Body of pancreas (tissue), 4 donors: ENCODE measurements around the gene SLC39A7. TPM values are rescaled to one million over a fixed set of nuclear protein-coding genes. Genes with fewer than 3 reads are reported as not detected.

Experiments used
- ATAC-seq: fragments of 150-250 bp; one replicate; pipeline ENCODE4 v1.9.1; 2016
- DNase-seq, 4 donors: peaks; one replicate each; pipeline ENCODE4 v3.0.0-alpha.2; 2019
- H3K27ac ChIP-seq, 4 donors: fragments of 200-600 bp; sonication (generic); 1 replicate in 3 of 4; 2 replicates in 1 of 4; pipeline versions ENCODE4 v1.5.1 to v1.6.1; 2016 to 2019; ENCODE audit warnings: mild to moderate bottlenecking in 1 of 4, mixed read lengths in 1 of 4, moderate library complexity in 1 of 4
- H3K27me3 ChIP-seq, 2 donors: fragments of 200-600 bp; sonication (generic); one replicate each; pipeline ENCODE4 v1.6.0; 2016; ENCODE audit warnings: mild to moderate bottlenecking in 1 of 2
- H3K36me3 ChIP-seq, 2 donors: fragments of 200-600 bp; sonication (generic); replicated peaks in 1 of 2; 2 replicates each; pipeline ENCODE4 v1.5.1; 2016; ENCODE audit warnings: low read depth in 2 of 2; ENCODE audit not compliant: insufficient read depth in 1 of 2
- H3K4me1 ChIP-seq: fragments of 200-600 bp; sonication (generic); one replicate; pipeline ENCODE4 v1.6.0; 2016
- H3K4me3 ChIP-seq, 2 donors: fragments of 200-600 bp; sonication (generic); 1 replicate in 1 of 2; 2 replicates in 1 of 2; pipeline ENCODE4 v1.5.1; 2016 to 2019
- H3K9me3 ChIP-seq, 3 donors: fragments of 200-600 bp; sonication (generic); 1 replicate in 2 of 3; 2 replicates in 1 of 3; pipeline ENCODE4 v1.5.1; 2016
- POLR2A ChIP-seq, 3 donors: fragments of 450-650 bp; IDR thresholded peaks; one replicate each; pipeline ENCODE4 v1.6.1; 2016; ENCODE audit warnings: antibody characterized with exemption in 3 of 3, mild to moderate bottlenecking in 2 of 3
- WGBS, 2 donors: methylation state at CpG; one replicate each; pipeline ENCODE4 v1.1.5; 2017; 5-methylcytosine and 5-hydroxymethylcytosine counted together
- intact Hi-C: fragments of 100-400 bp; cut with DNase I; formaldehyde crosslinking; loops from one replicate; pipeline ENCODE4 v1.15.1; 2023
- total RNA-seq, 2 donors: library from RNA; depleted of rRNA; stranded (reverse); fragments of >200 nt; gene quantifications; one replicate each; pipeline ENCODE4 v1.1.0, GENCODE V29; 2016
- TF ChIP-seq, protein P1 (sequence below), 7 experiments: fragments of 450-650 bp in 4 of 7; fragments of 200-600 bp in 3 of 7; sonication (generic) in 3 of 7; IDR thresholded peaks; one replicate each; pipeline ENCODE4 v1.5.1; 2016 to 2019; ENCODE audit warnings: antibody characterized with exemption in 7 of 7

Gene SLC39A7
- total RNA-seq, 2 donors from 2014 or later: 57.3 to 67.9 TPM

- TF ChIP-seq POLR2A (IDR thresholded peaks at IDR 0.05): no peak
- TF ChIP-seq, protein P1, sequence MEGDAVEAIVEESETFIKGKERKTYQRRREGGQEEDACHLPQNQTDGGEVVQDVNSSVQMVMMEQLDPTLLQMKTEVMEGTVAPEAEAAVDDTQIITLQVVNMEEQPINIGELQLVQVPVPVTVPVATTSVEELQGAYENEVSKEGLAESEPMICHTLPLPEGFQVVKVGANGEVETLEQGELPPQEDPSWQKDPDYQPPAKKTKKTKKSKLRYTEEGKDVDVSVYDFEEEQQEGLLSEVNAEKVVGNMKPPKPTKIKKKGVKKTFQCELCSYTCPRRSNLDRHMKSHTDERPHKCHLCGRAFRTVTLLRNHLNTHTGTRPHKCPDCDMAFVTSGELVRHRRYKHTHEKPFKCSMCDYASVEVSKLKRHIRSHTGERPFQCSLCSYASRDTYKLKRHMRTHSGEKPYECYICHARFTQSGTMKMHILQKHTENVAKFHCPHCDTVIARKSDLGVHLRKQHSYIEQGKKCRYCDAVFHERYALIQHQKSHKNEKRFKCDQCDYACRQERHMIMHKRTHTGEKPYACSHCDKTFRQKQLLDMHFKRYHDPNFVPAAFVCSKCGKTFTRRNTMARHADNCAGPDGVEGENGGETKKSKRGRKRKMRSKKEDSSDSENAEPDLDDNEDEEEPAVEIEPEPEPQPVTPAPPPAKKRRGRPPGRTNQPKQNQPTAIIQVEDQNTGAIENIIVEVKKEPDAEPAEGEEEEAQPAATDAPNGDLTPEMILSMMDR (IDR thresholded peaks at IDR 0.05): no peak
- Histone ChIP-seq H3K36me3 (peaks cover 0 to 6% of the 10 kb centered on the region in 2 donors), H3K27ac (peak overlapping the region; percentile 81 to 93 (median 88)), H3K27me3 (no peaks in the 10 kb centered on the region), H3K4me3 (no peak overlapping the region), H3K9me3 (no peaks in the 10 kb centered on the region), H3K4me1 (peaks cover 73% of the 10 kb centered on the region)
- intact Hi-C loops: no loop called here
- 48 to 77% methylated on average over 5 to 7 of the region's 7 CpGs for WGBS, 2 donors
- ATAC-seq: no peak
- DNase-seq: no peak
These were observed 2.9 kb downstream of the SLC39A7 start for GRCh38 chr6:33203443-33204164.

DNA sequence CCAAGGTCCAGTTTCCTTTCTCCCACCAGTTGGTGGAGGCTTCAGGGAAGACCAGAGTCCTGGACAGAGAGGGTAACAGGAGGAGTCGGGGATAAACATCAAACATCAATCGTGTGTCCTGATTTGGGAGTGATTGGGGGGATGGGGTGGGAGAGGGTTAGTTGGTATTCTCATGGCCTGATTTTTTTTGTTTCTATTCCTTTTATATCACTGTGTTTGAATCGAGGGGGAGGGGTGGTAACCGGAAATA, 3.4 kb downstream of the SLC39A7 start:
- intact Hi-C loops: no loop called here
- Histone ChIP-seq H3K36me3 (peaks cover 0 to 6% of the 10 kb centered on the region in 2 donors), H3K27me3 (no peaks in the 10 kb centered on the region), H3K9me3 (no peaks in the 10 kb centered on the region), H3K4me3 (no peak overlapping the region), H3K4me1 (peaks cover 72% of the 10 kb centered on the region), H3K27ac (peak overlapping the region; percentile 81 to 93 (median 88))
- TF ChIP-seq POLR2A (IDR thresholded peaks at IDR 0.05): no peak
- TF ChIP-seq, protein P1 (IDR thresholded peaks at IDR 0.05): no peak
- ATAC-seq (no peak), DNase-seq (no peak)
- WGBS, 2 donors: 0 to 3% methylated on average over 4 of the region's 4 CpGs

DNA sequence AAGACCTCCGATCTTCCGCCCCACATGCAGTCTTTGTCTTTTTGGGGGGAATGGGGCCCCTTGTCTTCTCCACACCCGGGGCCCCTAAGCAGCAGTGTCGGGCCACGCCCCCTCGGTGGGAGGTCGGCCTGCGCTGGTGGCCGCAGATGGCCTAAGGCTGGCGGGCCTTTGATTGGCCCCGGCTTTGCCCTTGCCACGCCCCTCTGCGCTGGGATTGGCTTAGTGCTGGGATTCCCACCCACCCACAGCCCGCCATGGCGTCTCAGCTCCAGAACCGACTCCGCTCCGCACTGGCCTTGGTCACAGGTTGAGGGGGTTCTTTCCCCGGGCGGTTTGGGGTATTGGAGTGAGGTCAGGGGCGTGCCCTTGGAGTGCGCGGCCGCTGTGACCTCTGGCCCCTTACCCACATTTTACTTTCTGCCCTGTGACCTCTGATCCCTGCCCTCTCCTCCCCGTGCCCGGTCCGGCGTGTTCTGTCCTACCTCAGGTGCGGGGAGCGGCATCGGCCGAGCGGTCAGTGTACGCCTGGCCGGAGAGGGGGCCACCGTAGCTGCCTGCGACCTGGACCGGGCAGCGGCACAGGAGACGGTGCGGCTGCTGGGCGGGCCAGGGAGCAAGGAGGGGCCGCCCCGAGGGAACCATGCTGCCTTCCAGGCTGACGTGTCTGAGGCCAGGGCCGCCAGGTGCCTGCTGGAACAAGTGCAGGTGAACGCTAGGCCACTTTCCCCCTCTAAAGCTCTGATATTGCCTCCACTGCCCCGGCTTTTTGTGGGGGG, 3.9 kb downstream of the SLC39A7 start, which contains the start of gene HSD17B8:
TSS of gene HSD17B8 (plus strand) at position 241 of the 776 bp plus-strand sequence. CDS start at position 255, 14 bp downstream.
- Histone ChIP-seq H3K36me3 (peaks cover 0 to 6% of the 10 kb centered on the region in 2 donors), H3K27ac (peak within 1 kb of the TSS; percentile 81 to 93 (median 88)), H3K4me3 (peak within 1 kb of the TSS; percentile 68), H3K27me3 (no peaks in the 10 kb centered on the region), H3K9me3 (no peaks in the 10 kb centered on the region), H3K4me1 (peaks cover 72% of the 10 kb centered on the region)
- intact Hi-C loops: no loop called here
- TF ChIP-seq, protein P1 (IDR thresholded peaks at IDR 0.05): no peak
- TF ChIP-seq POLR2A (IDR thresholded peaks at IDR 0.05): peak; percentile 72 to 85 (median 85)
- ATAC-seq: peak; percentile 69
- 1% methylated on average over 19 to 47 of the region's 48 CpGs for WGBS, 2 donors
- DNase-seq: peak; percentile 96 to 97 (median 96)

DNA sequence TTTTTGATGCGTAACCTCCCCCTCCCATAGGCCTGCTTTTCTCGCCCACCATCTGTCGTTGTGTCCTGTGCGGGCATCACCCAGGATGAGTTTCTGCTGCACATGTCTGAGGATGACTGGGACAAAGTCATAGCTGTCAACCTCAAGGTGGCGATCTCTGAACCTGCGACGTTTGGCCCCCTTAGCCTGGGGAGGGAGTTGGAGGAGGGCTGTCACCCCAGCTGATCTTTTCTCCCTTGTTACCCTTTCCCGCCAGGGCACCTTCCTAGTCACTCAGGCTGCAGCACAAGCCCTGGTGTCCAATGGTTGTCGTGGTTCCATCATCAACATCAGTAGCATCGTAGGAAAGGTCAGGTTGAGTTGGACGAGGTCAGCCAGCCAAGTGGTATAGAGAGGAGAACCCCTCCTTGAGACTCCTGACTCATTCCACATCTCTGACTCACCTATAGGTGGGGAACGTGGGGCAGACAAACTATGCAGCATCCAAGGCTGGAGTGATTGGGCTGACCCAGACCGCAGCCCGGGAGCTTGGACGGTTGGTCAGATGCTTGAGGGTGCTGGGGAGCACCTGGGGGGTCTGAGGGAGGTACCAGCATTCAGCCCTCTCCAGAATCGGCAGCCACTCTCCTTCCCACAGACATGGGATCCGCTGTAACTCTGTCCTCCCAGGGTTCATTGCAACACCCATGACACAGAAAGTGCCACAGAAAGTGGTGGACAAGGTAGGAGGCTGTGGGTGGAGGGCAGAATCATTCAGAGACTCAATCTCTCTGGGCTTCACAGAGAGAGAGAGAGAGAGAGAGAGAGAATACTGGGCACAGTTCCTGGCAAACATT, 4.7 kb downstream of the SLC39A7 start:
- WGBS, 2 donors: 34 to 35% methylated on average over 15 to 16 of the region's 17 CpGs
- TF ChIP-seq, protein P1 (IDR thresholded peaks at IDR 0.05): no peak
- no peak for TF ChIP-seq POLR2A (IDR thresholded peaks at IDR 0.05)
- DNase-seq: no peak
- H3K36me3 ChIP-seq: peaks cover 0 to 6% of the 10 kb centered on the region in 2 donors
- intact Hi-C loops: no loop called here
- peak overlapping the region; percentile 68 for H3K4me3 ChIP-seq
- H3K4me1 ChIP-seq: peaks cover 72% of the 10 kb centered on the region
- H3K27me3 ChIP-seq: no peaks in the 10 kb centered on the region
- peak overlapping the region; percentile 81 to 93 (median 88) for H3K27ac ChIP-seq
- no peak for ATAC-seq
- H3K9me3 ChIP-seq: no peaks in the 10 kb centered on the region
